ENCODE data around the gene TMEM140.

DNA sequence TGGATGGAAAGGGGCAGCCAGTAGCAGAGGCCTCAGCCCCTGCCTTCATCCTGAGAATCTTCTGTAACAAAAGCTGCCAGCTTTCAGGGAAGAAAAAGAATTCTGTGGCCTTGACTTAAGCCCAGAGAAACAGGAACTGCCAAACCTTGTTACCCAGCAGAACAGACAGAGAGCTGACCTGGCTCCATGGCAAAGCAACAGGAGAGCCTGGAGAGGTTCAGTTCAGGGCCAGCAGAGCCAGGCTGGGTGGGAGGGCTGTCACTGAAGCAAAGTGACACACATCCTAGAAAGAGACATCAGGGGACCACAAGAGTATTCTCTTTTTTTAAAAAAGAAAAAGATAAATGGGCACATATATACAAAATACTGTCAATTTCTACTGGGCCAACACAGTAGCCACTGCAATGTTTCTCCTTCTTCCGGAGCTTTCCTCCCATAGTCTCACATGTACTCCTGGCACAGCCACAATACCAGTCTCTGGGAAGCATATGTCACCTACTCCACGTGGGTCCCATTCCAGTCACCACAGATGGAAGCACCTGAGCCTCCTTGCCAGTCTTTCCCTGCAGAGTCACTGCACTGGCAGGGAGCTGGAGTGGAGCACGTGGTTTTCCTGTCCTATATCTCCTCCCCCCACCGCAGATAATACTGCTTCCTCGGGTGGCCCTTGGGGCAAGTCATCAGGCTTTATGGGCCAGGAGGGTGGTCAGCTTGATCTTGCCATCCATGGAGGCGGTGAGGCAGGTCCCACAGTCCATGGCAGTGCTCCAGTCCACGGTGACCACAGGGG lies 37.8 kb downstream of the TMEM140 start:
- TF ChIP-seq, protein P1, sequence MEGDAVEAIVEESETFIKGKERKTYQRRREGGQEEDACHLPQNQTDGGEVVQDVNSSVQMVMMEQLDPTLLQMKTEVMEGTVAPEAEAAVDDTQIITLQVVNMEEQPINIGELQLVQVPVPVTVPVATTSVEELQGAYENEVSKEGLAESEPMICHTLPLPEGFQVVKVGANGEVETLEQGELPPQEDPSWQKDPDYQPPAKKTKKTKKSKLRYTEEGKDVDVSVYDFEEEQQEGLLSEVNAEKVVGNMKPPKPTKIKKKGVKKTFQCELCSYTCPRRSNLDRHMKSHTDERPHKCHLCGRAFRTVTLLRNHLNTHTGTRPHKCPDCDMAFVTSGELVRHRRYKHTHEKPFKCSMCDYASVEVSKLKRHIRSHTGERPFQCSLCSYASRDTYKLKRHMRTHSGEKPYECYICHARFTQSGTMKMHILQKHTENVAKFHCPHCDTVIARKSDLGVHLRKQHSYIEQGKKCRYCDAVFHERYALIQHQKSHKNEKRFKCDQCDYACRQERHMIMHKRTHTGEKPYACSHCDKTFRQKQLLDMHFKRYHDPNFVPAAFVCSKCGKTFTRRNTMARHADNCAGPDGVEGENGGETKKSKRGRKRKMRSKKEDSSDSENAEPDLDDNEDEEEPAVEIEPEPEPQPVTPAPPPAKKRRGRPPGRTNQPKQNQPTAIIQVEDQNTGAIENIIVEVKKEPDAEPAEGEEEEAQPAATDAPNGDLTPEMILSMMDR (IDR thresholded peaks at IDR 0.05) = no peak
- TF ChIP-seq POLR2A (IDR thresholded peaks at IDR 0.05) = no peak
